GM12891 (cell line): Measurements from ENCODE around the gene EGLN1.

Source experiments
- DNase-seq: peaks from one replicate; pipeline ENCODE4 v3.0.0; 2011; ENCODE audit warnings: low spot score; ENCODE audit not compliant: insufficient read length
- FAIRE-seq: peaks from 2 replicates; lab custom pipeline; 2011; peaks lifted over from hg19 to GRCh38; lab: Jason Lieb, UNC
- PAX5 ChIP-seq: IDR thresholded peaks from 2 replicates; pipeline ENCODE4 v1.6.1; 2011; ENCODE audit warnings: low read length, moderate library complexity, mild to moderate bottlenecking; ENCODE audit not compliant: insufficient read depth, severe bottlenecking
- POLR2A ChIP-seq: IDR thresholded peaks from 2 replicates; pipeline ENCODE4 v1.6.1; 2011; ENCODE audit warnings: low read depth, low read length, control low read depth
- POLR2AphosphoS5 ChIP-seq: IDR thresholded peaks from 2 replicates; pipeline ENCODE4 v1.6.1; 2011; ENCODE audit warnings: low read depth, low read length, control low read depth
- POU2F2 ChIP-seq: IDR thresholded peaks from 2 replicates; pipeline ENCODE4 v1.6.1; 2011; ENCODE audit warnings: low read depth, mild to moderate bottlenecking, control low read depth, low read length, moderate library complexity
- SPI1 ChIP-seq: IDR thresholded peaks from 2 replicates; pipeline ENCODE4 v1.6.1; 2011; ENCODE audit warnings: low read depth, low read length, control low read depth
- TAF1 ChIP-seq: IDR thresholded peaks from 2 replicates; pipeline ENCODE4 v1.6.1; 2011; ENCODE audit warnings: low read depth, low read length, control low read depth

Gene EGLN1

DNA sequence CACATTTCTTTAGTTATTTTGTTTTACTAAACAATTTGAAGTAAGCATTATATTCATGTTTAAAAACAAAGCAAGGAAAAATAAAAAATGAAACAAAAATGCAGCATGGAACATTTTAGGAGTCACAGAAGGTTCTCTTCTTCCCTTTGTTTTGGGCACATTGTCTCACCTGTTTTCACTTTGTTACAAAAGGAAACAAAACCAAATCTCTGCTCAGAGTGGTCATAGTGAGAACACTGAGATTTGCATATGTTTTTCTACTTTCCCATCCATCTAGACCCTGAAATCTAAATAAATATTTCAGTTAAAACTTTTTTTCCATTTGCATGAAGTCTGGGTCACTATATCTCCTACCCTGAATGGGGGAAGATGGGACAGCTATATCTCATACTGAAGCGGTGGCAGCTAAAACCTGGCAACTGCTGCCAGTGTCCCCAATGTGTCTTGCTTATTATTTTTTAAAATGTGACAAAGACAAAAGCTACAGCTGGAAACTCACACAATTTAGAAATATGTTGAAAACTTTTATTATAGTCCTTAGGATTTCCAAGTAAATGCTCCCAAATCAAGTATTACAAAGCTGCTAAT lies 87.9 kb downstream of the EGLN1 start:
- DNase-seq (peak; percentile 24), FAIRE-seq (no peak)
- TF ChIP-seq TAF1 = no peak
- no peak for TF ChIP-seq POLR2AphosphoS5
- TF ChIP-seq PAX5 = no peak
- no peak for TF ChIP-seq POLR2A
- no peak for TF ChIP-seq SPI1
- TF ChIP-seq POU2F2 = no peak

DNA sequence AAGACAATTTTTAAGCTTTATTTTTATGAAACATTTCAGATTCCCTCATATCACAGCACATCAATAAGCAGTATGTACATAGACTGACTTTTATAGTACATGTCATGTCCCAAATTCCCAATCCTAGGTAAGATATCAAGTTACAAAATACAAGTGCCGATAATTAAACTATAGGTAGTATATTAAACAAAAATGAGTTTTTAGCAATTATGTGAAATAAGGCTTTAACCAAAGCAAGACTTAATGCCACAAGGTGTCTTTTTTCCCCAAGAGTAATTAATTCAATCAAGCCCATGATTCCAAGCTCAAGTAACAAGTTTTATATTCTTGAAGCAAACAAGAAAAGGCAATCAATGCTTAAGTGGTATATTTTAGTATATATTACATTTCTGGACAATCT lies 89.3 kb downstream of the EGLN1 start:
- DNase-seq (no peak), FAIRE-seq (no peak)
- TF ChIP-seq POU2F2 = no peak
- no peak for TF ChIP-seq POLR2A
- no peak for TF ChIP-seq POLR2AphosphoS5
- no peak for TF ChIP-seq PAX5
- no peak for TF ChIP-seq SPI1
- no peak for TF ChIP-seq TAF1

DNA sequence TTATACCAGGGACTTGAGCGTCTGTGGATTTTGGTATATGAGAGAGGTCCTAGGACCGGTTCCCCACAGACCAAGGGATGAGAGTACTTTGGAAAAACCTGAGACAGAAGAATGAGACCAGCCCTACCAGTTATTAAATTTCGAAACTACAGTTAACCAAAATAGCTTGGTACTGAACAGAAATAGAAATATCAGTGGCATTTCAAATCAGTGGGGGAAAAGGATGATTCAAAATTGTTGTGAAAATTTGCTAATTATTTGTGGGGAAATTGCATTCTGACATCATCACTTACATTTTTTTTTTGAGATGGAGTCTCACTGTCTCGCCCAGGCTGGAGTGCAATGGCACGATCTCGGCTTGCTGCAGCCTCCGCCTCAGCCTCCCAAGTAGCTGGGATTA lies 92.6 kb downstream of the EGLN1 start:
- FAIRE-seq (no peak), DNase-seq (no peak)
- TF ChIP-seq POLR2AphosphoS5 (no peak), TAF1 (no peak), POU2F2 (no peak), POLR2A (no peak), SPI1 (no peak), PAX5 (no peak)

DNA sequence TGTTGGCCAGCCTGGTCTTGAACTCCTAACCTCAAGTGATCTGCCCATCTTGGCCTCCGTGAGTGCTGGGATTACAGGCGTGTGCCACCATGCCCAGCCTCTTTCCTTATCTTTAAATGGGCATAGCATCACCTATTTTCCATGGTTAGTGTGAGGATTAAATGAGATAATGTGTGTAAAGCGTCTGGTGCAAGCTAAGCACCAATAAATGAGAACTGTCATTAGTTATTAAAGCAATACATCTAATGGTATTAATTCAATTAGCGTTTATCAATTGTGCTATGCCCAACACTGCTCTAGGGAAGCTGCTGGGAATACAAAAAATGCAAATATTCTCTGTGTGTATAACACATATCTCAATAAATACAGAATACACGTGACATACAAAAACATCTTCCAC lies 94.5 kb downstream of the EGLN1 start:
- TF ChIP-seq PAX5 (no peak), TAF1 (no peak), SPI1 (no peak), POU2F2 (no peak)
- FAIRE-seq (no peak), DNase-seq (no peak)

DNA sequence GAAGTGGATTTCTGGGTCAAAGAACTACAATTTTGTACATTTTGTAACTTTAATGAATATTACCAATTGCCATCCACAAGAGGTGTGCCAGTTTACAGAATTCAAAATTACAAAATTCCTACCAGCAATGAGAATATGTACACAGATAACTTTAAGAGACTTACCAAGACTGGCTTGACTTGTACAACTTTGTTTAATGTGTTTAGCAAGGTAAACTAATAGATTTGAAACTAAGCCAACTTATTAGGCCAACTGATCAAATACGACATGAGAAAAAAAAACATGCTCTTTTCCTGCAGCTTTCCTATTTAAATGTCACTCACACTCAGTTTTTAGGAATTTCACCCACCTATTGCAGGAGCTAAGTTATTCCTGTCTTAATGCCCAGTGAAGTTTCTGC lies 95.8 kb downstream of the EGLN1 start:
- FAIRE-seq (no peak), DNase-seq (no peak)
- TF ChIP-seq POLR2A (no peak), PAX5 (no peak), POLR2AphosphoS5 (no peak), SPI1 (no peak), TAF1 (no peak), POU2F2 (no peak)

DNA sequence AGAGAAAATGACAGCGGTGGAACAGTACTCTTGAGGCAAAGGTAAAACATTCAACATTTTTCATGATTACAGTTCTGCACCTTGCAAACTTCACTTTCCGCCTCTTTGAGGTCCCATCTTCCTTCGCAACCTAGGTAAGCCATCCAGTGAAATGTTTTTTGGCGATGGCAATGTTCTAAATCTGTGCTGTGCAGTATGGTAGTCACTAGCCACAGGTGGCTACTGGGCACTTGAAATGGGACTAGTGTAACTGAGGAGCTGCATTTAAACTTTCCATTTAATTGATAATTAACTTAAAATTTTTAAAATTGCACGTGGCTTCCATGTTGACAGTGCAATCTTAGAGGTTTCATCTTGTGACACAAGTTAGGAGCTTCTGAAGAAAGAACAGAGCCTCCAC lies 97.4 kb downstream of the EGLN1 start:
- DNase-seq = no peak
- FAIRE-seq = no peak
- no peak for TF ChIP-seq PAX5
- TF ChIP-seq POU2F2 = no peak
- no peak for TF ChIP-seq SPI1
- no peak for TF ChIP-seq TAF1
- TF ChIP-seq POLR2A = no peak
- no peak for TF ChIP-seq POLR2AphosphoS5

DNA sequence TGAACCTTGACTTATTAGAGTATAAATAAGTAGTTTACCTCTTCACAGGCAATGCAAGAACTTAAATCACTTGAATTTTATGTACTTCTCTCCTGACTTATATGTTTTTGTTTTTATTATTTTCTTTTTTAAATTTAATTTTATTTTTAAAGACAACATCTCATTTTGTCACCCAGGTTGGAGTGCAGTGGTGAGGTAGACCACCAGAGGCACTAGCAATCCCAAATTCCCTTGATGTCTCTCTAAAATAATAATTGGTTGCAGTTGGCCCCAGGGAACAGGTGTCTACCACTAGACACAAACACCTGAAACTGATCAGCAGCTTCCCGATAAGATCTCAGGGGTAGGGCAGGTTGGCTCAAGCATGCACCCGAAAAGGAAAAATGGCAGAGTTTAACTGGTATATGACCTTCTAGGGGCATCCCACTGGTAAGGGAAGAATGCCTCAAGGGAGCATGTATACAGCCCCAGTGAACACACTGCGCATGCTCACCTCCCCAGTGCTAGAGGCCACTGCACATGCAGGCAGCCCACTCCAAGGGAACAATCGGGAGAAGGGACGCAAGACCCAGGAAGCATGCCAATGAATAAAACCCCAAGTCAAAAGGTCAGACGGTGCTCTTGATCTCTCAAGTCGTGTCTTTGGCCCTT lies 99.1 kb downstream of the EGLN1 start:
- FAIRE-seq (no peak), DNase-seq (no peak)
- TF ChIP-seq TAF1 = no peak

DNA sequence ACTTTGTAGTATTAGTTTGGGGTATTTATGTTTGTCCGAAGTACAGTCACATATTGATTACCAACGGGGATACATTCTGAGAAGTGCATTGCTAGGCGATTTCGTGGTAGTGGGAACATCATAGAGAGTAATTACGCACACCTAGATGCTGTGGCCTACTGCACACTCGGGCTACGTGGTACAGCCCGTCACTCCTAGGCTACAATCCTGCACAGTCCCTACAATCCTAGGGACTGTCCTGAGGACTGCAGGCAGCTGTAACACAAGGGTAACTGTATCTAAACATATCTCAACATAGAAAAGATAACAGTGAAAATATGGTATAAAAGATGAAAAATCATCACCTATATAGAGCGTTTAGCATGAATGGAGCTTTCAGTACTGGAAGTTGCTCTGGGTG lies 103.0 kb downstream of the EGLN1 start:
- no peak for TF ChIP-seq POLR2AphosphoS5
- TF ChIP-seq TAF1 = no peak
- TF ChIP-seq PAX5 = no peak
- no peak for TF ChIP-seq POLR2A
- TF ChIP-seq SPI1 = no peak
- no peak for TF ChIP-seq POU2F2
- no peak for FAIRE-seq
- DNase-seq = no peak

DNA sequence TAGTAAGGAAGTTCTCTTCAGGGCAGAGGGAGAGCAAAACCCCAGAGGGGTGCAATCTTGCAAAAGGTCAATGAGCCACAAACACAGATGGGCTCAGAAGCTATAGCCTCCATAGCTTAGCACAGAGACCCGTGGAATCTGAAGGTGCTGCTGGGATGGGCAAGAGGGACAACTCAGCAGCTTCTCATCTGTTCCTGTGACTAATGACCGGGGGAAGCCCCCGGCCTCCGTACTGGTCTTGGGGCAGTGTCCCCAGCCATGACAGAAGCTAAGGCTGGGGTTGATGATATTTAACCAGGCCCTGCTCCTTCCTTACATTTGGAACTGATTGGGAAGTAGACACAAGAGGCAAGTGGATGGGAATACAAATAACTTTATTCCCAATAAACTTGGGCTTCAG lies 103.5 kb downstream of the EGLN1 start:
- no peak for DNase-seq
- FAIRE-seq = no peak
- TF ChIP-seq POLR2A (no peak), SPI1 (no peak)

DNA sequence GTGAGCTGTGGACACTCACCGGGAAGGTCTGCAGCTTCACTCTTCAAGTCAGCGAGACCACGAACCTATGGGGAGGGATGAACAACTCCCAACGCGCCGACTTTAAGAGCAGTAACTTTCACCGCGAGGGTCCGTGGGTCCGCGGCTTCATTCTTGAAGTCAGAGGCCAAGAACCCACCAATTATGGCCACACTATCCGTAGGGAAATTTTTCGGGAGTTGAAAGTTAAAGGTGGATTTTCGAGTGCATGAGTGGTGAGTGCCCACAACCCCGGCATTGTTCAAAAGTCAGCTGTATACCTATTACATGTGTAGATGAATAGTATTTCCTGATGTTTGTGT lies 104.1 kb downstream of the EGLN1 start:
- FAIRE-seq (no peak), DNase-seq (no peak)
- TF ChIP-seq PAX5 = no peak
- TF ChIP-seq POLR2A = no peak
- no peak for TF ChIP-seq POLR2AphosphoS5
- TF ChIP-seq TAF1 = no peak
